Stimulated activated CD4-positive, alpha-beta T cell treated with anti-CD3 and anti-CD28 coated beads, Interleukin-12 subunit alpha, Interleukin-12 subunit beta, amount 100 ng/mL, for 24 hours (primary cell): ENCODE data around the gene CFAP161.

Source experiments
- DNase-seq, 2 experiments: peaks; one replicate each; pipeline ENCODE4 v3.0.0-alpha.2; 2020; ENCODE audit warnings: low read depth in 2 of 2

Gene CFAP161

GRCh38 chr15:81133782-81134461 is at the start of gene CFAP161:
TSS of gene CFAP161 (plus strand) at chr15:81134270. CDS start at chr15:81134330, 60 bp downstream.
- peak; percentile 3 to 40 for DNase-seq

- DNase-seq: no peak
These were observed 49.4 kb upstream of the CFAP161 start for GRCh38 chr15:81084716-81085115.

- no peak for DNase-seq
These were observed 48.9 kb upstream of the CFAP161 start for GRCh38 chr15:81085213-81085612.

- no peak for DNase-seq
These were observed 48.2 kb upstream of the CFAP161 start for GRCh38 chr15:81085898-81086297.

GRCh38 chr15:81087066-81087465 is 47.0 kb upstream of the CFAP161 start:
- no peak for DNase-seq

- no peak for DNase-seq
These were observed 46.4 kb upstream of the CFAP161 start for GRCh38 chr15:81087694-81088093.

GRCh38 chr15:81088470-81089013 is 45.5 kb upstream of the CFAP161 start:
- no peak for DNase-seq

- no peak for DNase-seq
These were observed 42.0 kb upstream of the CFAP161 start for GRCh38 chr15:81091889-81092558.

- DNase-seq: no peak
These were observed 41.5 kb upstream of the CFAP161 start for GRCh38 chr15:81092559-81092902.

- no peak for DNase-seq
These were observed 40.1 kb upstream of the CFAP161 start for GRCh38 chr15:81093961-81094360.

- DNase-seq: no peak
These were observed 38.2 kb upstream of the CFAP161 start for GRCh38 chr15:81095690-81096365.

- DNase-seq: no peak
These were observed 37.7 kb upstream of the CFAP161 start for GRCh38 chr15:81096398-81096797.

GRCh38 chr15:81097116-81097889 is 36.8 kb upstream of the CFAP161 start:
- no peak for DNase-seq

GRCh38 chr15:81097890-81098280 is 36.2 kb upstream of the CFAP161 start:
- no peak for DNase-seq

GRCh38 chr15:81098349-81098748 is 35.7 kb upstream of the CFAP161 start:
- no peak for DNase-seq

GRCh38 chr15:81098861-81099651 is 35.0 kb upstream of the CFAP161 start:
- DNase-seq: no peak

- DNase-seq: no peak
These were observed 31.9 kb upstream of the CFAP161 start for GRCh38 chr15:81101894-81102815.

- DNase-seq: no peak
These were observed 30.2 kb upstream of the CFAP161 start for GRCh38 chr15:81103857-81104256.

GRCh38 chr15:81105545-81105944 is 28.5 kb upstream of the CFAP161 start:
- no peak for DNase-seq

- DNase-seq: peak in 1 of 2 experiments; percentile 37
These were observed 27.5 kb upstream of the CFAP161 start for GRCh38 chr15:81106560-81106959.
